Calu3 (cell line): ENCODE results near the gene METTL1. TPM values are rescaled to one million over a fixed set of nuclear protein-coding genes. Genes with fewer than 3 reads are reported as not detected.
A peak's percentile ranks its signal among the peaks of the same experiment; 100 is the strongest.

ENCODE experiments used
- BruUV-seq: library from RNA; stranded (reverse); fragments of 400-500 nt; replicated peaks from 2 replicates; lab custom pipeline; 2021; lab: Mats Ljungman, UMichigan
- CTCF ChIA-PET: fragments of 300-600 bp; sonication (Branson Sonifier 250); formaldehyde crosslinking; loops from one replicate; lab custom pipeline; 2022; ENCODE audit warnings: antibody characterized with exemption; lab: Charles Lee
- DNase-seq: peaks from one replicate; pipeline ENCODE4 v3.0.0; 2022
- H3K27ac Mint-ChIP-seq: one replicate; pipeline ENCODE4 v1.8.0; 2022; ENCODE audit warnings: mixed read lengths; ENCODE audit not compliant: unreplicated experiment
- H3K27me3 Mint-ChIP-seq: one replicate; pipeline ENCODE4 v1.8.0; 2022; ENCODE audit warnings: mixed read lengths; ENCODE audit not compliant: unreplicated experiment
- H3K36me3 Mint-ChIP-seq: one replicate; pipeline ENCODE4 v1.8.0; 2022; ENCODE audit warnings: mild to moderate bottlenecking, moderate library complexity, mixed read lengths; ENCODE audit not compliant: insufficient read depth, unreplicated experiment
- H3K4me1 Mint-ChIP-seq: one replicate; pipeline ENCODE4 v1.8.0; 2022; ENCODE audit warnings: mild to moderate bottlenecking, low read depth, mixed read lengths; ENCODE audit not compliant: unreplicated experiment
- H3K4me3 Mint-ChIP-seq: one replicate; pipeline ENCODE4 v1.8.0; 2022; ENCODE audit warnings: mild to moderate bottlenecking, low read depth, moderate library complexity, mixed read lengths; ENCODE audit not compliant: unreplicated experiment
- H3K9me3 Mint-ChIP-seq: one replicate; pipeline ENCODE4 v1.8.0; 2022; ENCODE audit warnings: low read depth, mixed read lengths; ENCODE audit not compliant: unreplicated experiment
- intact Hi-C: fragments of 100-400 bp; cut with micrococcal nuclease; formaldehyde crosslinking; loops from one replicate; pipeline ENCODE4 v1.10.0; 2022; ENCODE audit not compliant: unreplicated experiment
- total RNA-seq: library from RNA; stranded (reverse); gene quantifications from 2 replicates; pipeline ENCODE4 v1.2.3, GENCODE V29; 2022
- TF ChIP-seq, protein P1 (sequence below): fragments of 200-600 bp; IDR thresholded peaks from one replicate; pipeline ENCODE4 v1.8.0; 2022; ENCODE audit warnings: antibody characterized with exemption; ENCODE audit not compliant: unreplicated experiment

Gene METTL1
- total RNA-seq, 1 experiment from 2014 or later: 50.5 TPM

GRCh38 chr12:57813111-57813970 is 41.4 kb upstream of the METTL1 start:
- Mint-ChIP-seq H3K4me1 (peaks cover 9% of the 10 kb centered on the region), H3K27ac (no peak overlapping the region), H3K27me3 (no peaks in the 10 kb centered on the region), H3K4me3 (no peak overlapping the region), H3K36me3 (peaks cover 10% of the 10 kb centered on the region), H3K9me3 (no peaks in the 10 kb centered on the region)
- TF ChIP-seq, protein P1, sequence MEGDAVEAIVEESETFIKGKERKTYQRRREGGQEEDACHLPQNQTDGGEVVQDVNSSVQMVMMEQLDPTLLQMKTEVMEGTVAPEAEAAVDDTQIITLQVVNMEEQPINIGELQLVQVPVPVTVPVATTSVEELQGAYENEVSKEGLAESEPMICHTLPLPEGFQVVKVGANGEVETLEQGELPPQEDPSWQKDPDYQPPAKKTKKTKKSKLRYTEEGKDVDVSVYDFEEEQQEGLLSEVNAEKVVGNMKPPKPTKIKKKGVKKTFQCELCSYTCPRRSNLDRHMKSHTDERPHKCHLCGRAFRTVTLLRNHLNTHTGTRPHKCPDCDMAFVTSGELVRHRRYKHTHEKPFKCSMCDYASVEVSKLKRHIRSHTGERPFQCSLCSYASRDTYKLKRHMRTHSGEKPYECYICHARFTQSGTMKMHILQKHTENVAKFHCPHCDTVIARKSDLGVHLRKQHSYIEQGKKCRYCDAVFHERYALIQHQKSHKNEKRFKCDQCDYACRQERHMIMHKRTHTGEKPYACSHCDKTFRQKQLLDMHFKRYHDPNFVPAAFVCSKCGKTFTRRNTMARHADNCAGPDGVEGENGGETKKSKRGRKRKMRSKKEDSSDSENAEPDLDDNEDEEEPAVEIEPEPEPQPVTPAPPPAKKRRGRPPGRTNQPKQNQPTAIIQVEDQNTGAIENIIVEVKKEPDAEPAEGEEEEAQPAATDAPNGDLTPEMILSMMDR: no peak
- DNase-seq: no peak
- BruUV-seq: no TSS peak
- CTCF ChIA-PET: no interaction called here
- intact Hi-C loops: no loop called here

DNA sequence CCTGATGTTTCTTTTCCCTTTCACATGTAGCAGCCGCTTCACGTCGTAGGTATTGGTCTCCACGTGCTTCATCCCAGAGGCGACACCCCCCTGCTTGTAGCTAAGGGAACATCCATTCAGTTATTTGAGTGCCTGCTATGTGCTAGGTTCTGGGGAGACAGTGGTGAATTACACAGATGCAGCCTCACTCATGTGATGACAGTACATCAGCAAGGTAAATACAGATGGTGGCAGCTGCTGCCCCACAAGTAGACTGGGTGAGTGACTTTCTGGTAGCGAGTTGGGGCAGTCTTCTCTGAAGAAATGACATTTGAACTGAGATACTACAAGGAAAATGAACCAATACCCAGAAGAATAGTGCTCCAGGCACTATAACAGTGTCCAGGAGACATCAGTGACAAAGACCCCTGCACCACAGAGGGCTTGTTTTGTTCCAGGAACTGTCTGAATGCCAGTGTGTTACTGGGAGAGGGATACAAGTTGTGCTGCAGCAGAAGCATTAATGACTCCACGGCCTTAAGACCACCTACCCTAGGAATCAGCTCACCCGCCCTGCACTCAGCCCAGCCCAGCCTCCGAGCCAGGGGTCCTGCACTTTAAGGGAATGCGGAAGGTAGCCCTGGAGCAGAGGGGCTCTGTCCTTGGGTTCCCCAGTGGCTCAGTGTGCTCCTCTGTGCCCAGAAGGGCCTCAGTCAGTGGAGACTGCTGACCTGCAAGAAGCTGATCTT is 39.3 kb upstream of the METTL1 start:
- DNase-seq: no peak
- Mint-ChIP-seq H3K4me3 (no peak overlapping the region), H3K4me1 (peaks cover 9% of the 10 kb centered on the region), H3K27ac (no peak overlapping the region), H3K36me3 (peaks cover 15% of the 10 kb centered on the region), H3K27me3 (no peaks in the 10 kb centered on the region), H3K9me3 (no peaks in the 10 kb centered on the region)
- intact Hi-C loops: no loop called here
- CTCF ChIA-PET: interaction anchor here (0.6 kb wide), 1 partner anchor 36 kb away, joined by 3 read pairs; no protein-coding TSS in a partner anchor
- no TSS peak for BruUV-seq
- TF ChIP-seq, protein P1: no peak

DNA sequence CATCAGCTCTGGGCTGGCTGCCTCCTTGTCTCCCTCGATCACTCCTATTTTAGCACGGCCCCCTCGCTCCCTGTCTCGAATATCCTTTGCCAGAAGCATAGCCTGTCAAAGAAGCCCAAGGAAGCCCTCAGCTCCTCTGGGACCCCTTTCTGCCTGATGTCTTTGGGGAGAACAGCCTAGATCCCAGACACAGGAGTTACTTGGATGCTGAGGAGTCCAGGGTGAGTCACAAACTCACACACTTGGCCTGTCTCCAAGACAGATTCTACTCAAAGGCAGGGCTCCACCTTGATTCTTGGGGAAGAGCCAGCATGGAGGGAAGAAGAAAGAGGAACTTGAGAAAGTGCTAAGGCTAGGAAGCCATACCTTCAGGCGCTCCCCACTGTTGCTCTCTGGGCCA is 38.5 kb upstream of the METTL1 start:
- CTCF ChIA-PET: interaction anchor here (0.6 to 1.1 kb wide), 2 partner anchors 8 to 35 kb away, joined by 3 to 4 read pairs; partner anchors contain the start of gene AVIL
- H3K36me3 Mint-ChIP-seq: peaks cover 15% of the 10 kb centered on the region
- peaks cover 9% of the 10 kb centered on the region for H3K4me1 Mint-ChIP-seq
- no peak overlapping the region for H3K4me3 Mint-ChIP-seq
- H3K27me3 Mint-ChIP-seq: no peaks in the 10 kb centered on the region
- no TSS peak for BruUV-seq
- TF ChIP-seq, protein P1: no peak
- H3K27ac Mint-ChIP-seq: no peak overlapping the region
- no peaks in the 10 kb centered on the region for H3K9me3 Mint-ChIP-seq
- DNase-seq: peak; percentile 27
- intact Hi-C loops: no loop called here

GRCh38 chr12:57809425-57809824 is 37.5 kb upstream of the METTL1 start:
- H3K36me3 Mint-ChIP-seq: peaks cover 11% of the 10 kb centered on the region
- TF ChIP-seq, protein P1: no peak
- no peaks in the 10 kb centered on the region for H3K9me3 Mint-ChIP-seq
- intact Hi-C loops: no loop called here
- H3K27ac Mint-ChIP-seq: no peak overlapping the region
- H3K27me3 Mint-ChIP-seq: no peaks in the 10 kb centered on the region
- DNase-seq: no peak
- peaks cover 9% of the 10 kb centered on the region for H3K4me1 Mint-ChIP-seq
- CTCF ChIA-PET: no interaction called here
- BruUV-seq: no TSS peak
- no peak overlapping the region for H3K4me3 Mint-ChIP-seq
